Prostate gland (tissue), 2 donors: ENCODE measurements around the gene CDC14A. TPM values are rescaled to one million over a fixed set of nuclear protein-coding genes. Genes with fewer than 3 reads are reported as not detected.
"Not testable (repeated sequence)": the region's sequence is repeated elsewhere in the genome, so short reads cannot be mapped to it uniquely, and the experiment has no call there.

Experiments used
- DNase-seq: peaks from one replicate; pipeline ENCODE4 v3.0.0-alpha.2; 2019; ENCODE audit warnings: low spot score
- H3K27ac ChIP-seq, 2 donors: fragments of 200-600 bp; sonication (generic); 2 replicates each; pipeline ENCODE4 v1.5.1; 2017 to 2019
- H3K27me3 ChIP-seq: fragments of 200-600 bp; sonication (generic); replicated peaks from 2 replicates; pipeline ENCODE4 v1.5.1; 2019; ENCODE audit not compliant: insufficient read depth
- H3K36me3 ChIP-seq, 2 donors: fragments of 200-600 bp; sonication (generic); 1 replicate in 1 of 2; 2 replicates in 1 of 2; pipeline versions ENCODE4 v1.5.1 to v1.8.1; 2017 to 2019
- H3K4me1 ChIP-seq: fragments of 200-600 bp; sonication (generic); replicated peaks from 2 replicates; pipeline ENCODE4 v1.5.1; 2019
- H3K4me3 ChIP-seq, 2 donors: fragments of 200-600 bp; sonication (generic); 2 replicates each; pipeline ENCODE4 v1.5.1; 2017 to 2019
- H3K9me3 ChIP-seq: fragments of 200-600 bp; sonication (generic); 2 replicates; pipeline ENCODE4 v1.5.1; 2017
- CTCF ChIP-seq, 4 experiments: fragments of 200-600 bp in 2 of 4; fragments of 450-650 bp in 2 of 4; sonication (generic) in 2 of 4; IDR thresholded peaks; 1 replicate in 3 of 4; 2 replicates in 1 of 4; pipeline ENCODE4 v1.5.1; 2016 to 2019; ENCODE audit warnings: antibody characterized with exemption in 4 of 4, mild to moderate bottlenecking in 2 of 4, moderate library complexity in 2 of 4
- POLR2A ChIP-seq: fragments of 450-650 bp; IDR thresholded peaks from one replicate; pipeline ENCODE4 v1.6.1; 2016; ENCODE audit warnings: antibody characterized with exemption, mild to moderate bottlenecking
- POLR2AphosphoS5 ChIP-seq: sonication (generic); formaldehyde crosslinking; IDR thresholded peaks from one replicate; pipeline ENCODE4 v1.6.1; 2017; ENCODE audit warnings: antibody characterized with exemption
- WGBS: methylation state at CpG from one replicate; pipeline ENCODE4 v1.1.5; 2018; 5-methylcytosine and 5-hydroxymethylcytosine counted together
- intact Hi-C: fragments of 100-400 bp; cut with DNase I; formaldehyde crosslinking; loops from one replicate; pipeline ENCODE4 v1.14.2; 2022
- total RNA-seq, 2 donors: library from RNA; depleted of rRNA; stranded (reverse); fragments of >200 nt; gene quantifications; one replicate each; pipeline ENCODE4 v1.1.0, GENCODE V29; 2016

CDC14A gene
- total RNA-seq, 2 donors from 2014 or later = 25.7 to 39.2 TPM

GRCh38 chr1:100325415-100326324 lies 26.6 kb upstream of the CDC14A start:
- H3K4me3 ChIP-seq = no peak overlapping the region
- WGBS = 63% methylated on average over 7 of the region's 7 CpGs
- no peaks in the 10 kb centered on the region for H3K36me3 ChIP-seq
- no peak overlapping the region for H3K27ac ChIP-seq
- intact Hi-C loops = no loop called here
- H3K9me3 ChIP-seq = no peaks in the 10 kb centered on the region
- no peaks in the 10 kb centered on the region for H3K4me1 ChIP-seq
- no peaks in the 10 kb centered on the region for H3K27me3 ChIP-seq
- TF ChIP-seq CTCF (IDR thresholded peaks at IDR 0.05) = no peak
- peak; percentile 52 for TF ChIP-seq POLR2AphosphoS5
- DNase-seq = no peak

- H3K27ac ChIP-seq, H3K4me1 ChIP-seq, intact Hi-C loops, DNase-seq, H3K4me3 ChIP-seq, H3K9me3 ChIP-seq, H3K27me3 ChIP-seq, H3K36me3 ChIP-seq: not testable (repeated sequence)
- 96% methylated on average over 1 of the region's 1 CpG for WGBS
These were observed 26.0 kb upstream of the CDC14A start for GRCh38 chr1:100326325-100326670.

DNA sequence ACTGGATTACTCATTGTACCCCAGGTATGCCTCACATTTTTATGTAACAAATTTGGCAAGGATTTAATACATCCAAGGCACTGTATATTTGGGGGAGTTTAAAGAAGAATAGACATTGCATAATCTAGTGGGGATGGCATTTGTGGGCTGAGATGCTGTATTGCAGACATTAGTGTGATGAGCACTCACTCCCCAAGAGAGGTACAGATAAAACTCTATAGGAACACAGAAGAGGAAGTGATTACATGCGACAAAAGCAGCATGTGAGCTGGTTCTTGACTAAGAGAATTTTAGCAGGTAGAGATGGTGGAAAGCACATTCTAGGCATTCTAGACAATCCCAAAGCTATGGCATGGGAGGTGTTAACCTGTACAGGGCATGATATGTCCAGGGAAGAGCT lies 24.2 kb upstream of the CDC14A start:
- TF ChIP-seq CTCF (IDR thresholded peaks at IDR 0.05) (no peak), POLR2AphosphoS5 (no peak), POLR2A (no peak)
- WGBS = 95% methylated on average over 1 of the region's 1 CpG
- H3K27me3 ChIP-seq = no peaks in the 10 kb centered on the region
- no peaks in the 10 kb centered on the region for H3K9me3 ChIP-seq
- no peak overlapping the region for H3K27ac ChIP-seq
- no peaks in the 10 kb centered on the region for H3K36me3 ChIP-seq
- no peaks in the 10 kb centered on the region for H3K4me1 ChIP-seq
- intact Hi-C loops = no loop called here
- H3K4me3 ChIP-seq = no peak overlapping the region
- no peak for DNase-seq

DNA sequence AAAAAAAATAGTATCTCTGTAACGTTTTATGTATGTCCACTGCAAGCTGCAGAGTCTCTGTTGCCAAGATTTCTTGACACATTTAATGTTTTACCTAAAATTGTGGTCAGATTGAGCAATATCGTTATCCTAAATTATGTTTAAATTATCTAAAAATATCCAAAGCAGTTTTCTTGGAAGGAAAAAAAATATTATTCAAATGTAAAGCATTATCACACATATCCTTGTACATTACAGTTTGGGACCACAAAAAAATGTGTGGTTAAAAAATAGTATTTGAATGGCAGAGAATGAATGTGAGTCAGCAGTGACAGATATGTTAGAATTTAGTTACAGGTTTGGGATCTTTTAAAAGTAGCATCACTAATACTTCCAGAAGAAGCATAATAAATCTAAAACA lies 21.2 kb upstream of the CDC14A start:
- H3K9me3 ChIP-seq, DNase-seq, H3K27me3 ChIP-seq, H3K4me3 ChIP-seq, intact Hi-C loops, H3K36me3 ChIP-seq, H3K4me1 ChIP-seq, H3K27ac ChIP-seq: not testable (repeated sequence)
- 41% methylated on average over 2 of the region's 2 CpGs for WGBS

DNA sequence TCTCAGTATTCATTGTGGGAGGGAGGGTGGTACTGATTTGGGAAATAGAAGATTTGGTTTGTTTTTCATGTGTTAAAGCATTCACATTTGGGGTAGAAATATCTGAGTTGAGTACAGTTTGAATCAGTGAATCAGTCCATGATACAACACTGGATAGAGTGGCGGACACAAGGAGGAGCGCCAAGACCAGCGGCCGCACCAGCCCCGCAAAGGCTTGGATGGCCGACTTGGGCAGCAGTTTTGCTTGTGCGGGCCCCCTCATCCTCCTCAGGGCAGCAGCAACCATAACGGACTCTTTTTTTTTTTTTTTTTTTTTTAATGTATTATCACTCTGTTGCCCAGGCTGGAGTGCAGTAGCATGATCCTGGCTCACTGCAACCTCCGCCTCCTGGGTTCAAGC lies 20.0 kb upstream of the CDC14A start:
- TF ChIP-seq POLR2AphosphoS5 = no peak
- TF ChIP-seq CTCF (IDR thresholded peaks at IDR 0.05) = no peak
- TF ChIP-seq POLR2A = no peak
- H3K4me3 ChIP-seq = no peak overlapping the region

DNA sequence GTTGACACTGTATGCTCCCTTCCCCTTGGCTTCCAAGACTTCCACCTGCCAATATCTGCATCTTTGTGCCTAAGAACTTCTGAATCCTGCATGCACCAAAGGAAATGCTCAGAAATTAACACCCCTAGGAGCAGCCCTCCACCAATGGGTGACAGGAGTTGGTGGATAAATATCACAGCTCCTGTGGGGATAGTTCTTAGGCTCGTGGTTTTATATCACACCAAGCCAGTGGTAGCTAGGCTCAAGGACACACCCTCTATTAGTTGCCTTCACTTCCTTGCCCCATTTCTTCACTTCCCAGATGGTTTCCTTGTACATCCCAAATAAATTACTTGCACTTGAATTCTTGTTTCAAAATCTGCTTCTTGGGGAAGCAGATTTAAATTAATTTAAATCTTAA lies 16.9 kb upstream of the CDC14A start:
- H3K4me3 ChIP-seq = no peak overlapping the region
- intact Hi-C loops = no loop called here
- DNase-seq = no peak
- whole genome bisulfite sequencing = 59% methylated on average over 1 of the region's 1 CpG
- H3K27ac ChIP-seq = no peak overlapping the region
- H3K9me3 ChIP-seq = no peaks in the 10 kb centered on the region
- no peaks in the 10 kb centered on the region for H3K36me3 ChIP-seq
- no peaks in the 10 kb centered on the region for H3K27me3 ChIP-seq
- H3K4me1 ChIP-seq = no peaks in the 10 kb centered on the region
- TF ChIP-seq POLR2AphosphoS5 (no peak), POLR2A (no peak), CTCF (IDR thresholded peaks at IDR 0.05) (no peak)

More for the DNA sequence above, 20.0 kb upstream of the CDC14A start:
- H3K27me3 ChIP-seq = no peaks in the 10 kb centered on the region
- no peaks in the 10 kb centered on the region for H3K36me3 ChIP-seq
- no peak overlapping the region for H3K27ac ChIP-seq
- 90% methylated on average over 9 of the region's 9 CpGs for WGBS
- no peak for DNase-seq
- no peaks in the 10 kb centered on the region for H3K9me3 ChIP-seq
- intact Hi-C loops = no loop called here
- no peaks in the 10 kb centered on the region for H3K4me1 ChIP-seq

- H3K4me1 ChIP-seq, H3K4me3 ChIP-seq, intact Hi-C loops, H3K27me3 ChIP-seq, H3K9me3 ChIP-seq, DNase-seq, H3K27ac ChIP-seq, H3K36me3 ChIP-seq: not testable (repeated sequence)
- 86% methylated on average over 5 of the region's 5 CpGs for WGBS
These were observed 14.4 kb upstream of the CDC14A start for GRCh38 chr1:100337878-100338277.

DNA sequence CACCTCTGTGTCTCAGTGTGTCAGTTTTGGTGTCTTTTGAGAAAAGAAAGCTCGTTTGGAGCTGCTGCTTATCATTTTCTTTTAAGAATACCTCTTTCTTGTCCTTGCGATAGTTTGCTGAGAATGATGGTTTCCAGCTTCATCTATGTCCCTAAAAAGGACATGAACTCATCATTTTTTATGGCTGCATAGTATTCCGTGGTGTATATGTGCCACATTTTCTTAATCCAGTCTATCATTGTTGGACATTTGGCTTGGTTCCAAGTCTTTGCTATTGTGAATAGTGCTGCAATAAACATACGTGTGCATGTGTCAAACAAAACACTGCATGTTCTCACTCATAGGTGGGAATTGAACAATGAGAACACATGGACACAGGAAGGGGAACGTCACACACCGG lies 12.6 kb upstream of the CDC14A start:
- DNase-seq, H3K4me3 ChIP-seq, H3K4me1 ChIP-seq, H3K36me3 ChIP-seq, intact Hi-C loops, H3K9me3 ChIP-seq, H3K27me3 ChIP-seq, H3K27ac ChIP-seq: not testable (repeated sequence)
- WGBS = 90% methylated on average over 6 of the region's 6 CpGs
